Suprapubic skin (tissue), 3 donors: Measurements from ENCODE around the gene RNF38.

Source experiments
- POLR2A ChIP-seq, 2 donors: fragments of 450-650 bp; IDR thresholded peaks; one replicate each; pipeline ENCODE4 v1.6.1; 2017; ENCODE audit warnings: antibody characterized with exemption in 2 of 2, mild to moderate bottlenecking in 2 of 2, moderate library complexity in 2 of 2
- TF ChIP-seq, protein P1 (sequence below), 2 donors: fragments of 200-600 bp in 1 of 2; fragments of 450-650 bp in 1 of 2; sonication (generic) in 1 of 2; IDR thresholded peaks; one replicate each; pipeline ENCODE4 v1.5.1; 2016 to 2019; ENCODE audit warnings: antibody characterized with exemption in 2 of 2, mild to moderate bottlenecking in 1 of 2, moderate library complexity in 1 of 2

GRCh38 chr9:36345103-36345846 lies 54.8 kb downstream of the RNF38 start:
- TF ChIP-seq, protein P1, sequence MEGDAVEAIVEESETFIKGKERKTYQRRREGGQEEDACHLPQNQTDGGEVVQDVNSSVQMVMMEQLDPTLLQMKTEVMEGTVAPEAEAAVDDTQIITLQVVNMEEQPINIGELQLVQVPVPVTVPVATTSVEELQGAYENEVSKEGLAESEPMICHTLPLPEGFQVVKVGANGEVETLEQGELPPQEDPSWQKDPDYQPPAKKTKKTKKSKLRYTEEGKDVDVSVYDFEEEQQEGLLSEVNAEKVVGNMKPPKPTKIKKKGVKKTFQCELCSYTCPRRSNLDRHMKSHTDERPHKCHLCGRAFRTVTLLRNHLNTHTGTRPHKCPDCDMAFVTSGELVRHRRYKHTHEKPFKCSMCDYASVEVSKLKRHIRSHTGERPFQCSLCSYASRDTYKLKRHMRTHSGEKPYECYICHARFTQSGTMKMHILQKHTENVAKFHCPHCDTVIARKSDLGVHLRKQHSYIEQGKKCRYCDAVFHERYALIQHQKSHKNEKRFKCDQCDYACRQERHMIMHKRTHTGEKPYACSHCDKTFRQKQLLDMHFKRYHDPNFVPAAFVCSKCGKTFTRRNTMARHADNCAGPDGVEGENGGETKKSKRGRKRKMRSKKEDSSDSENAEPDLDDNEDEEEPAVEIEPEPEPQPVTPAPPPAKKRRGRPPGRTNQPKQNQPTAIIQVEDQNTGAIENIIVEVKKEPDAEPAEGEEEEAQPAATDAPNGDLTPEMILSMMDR (IDR thresholded peaks at IDR 0.05) = no peak
- TF ChIP-seq POLR2A (IDR thresholded peaks at IDR 0.05) = no peak
